Naive thymus-derived CD4-positive, alpha-beta T cell (primary cell): ENCODE measurements around the gene S100A14. TPM values are rescaled to one million over a fixed set of nuclear protein-coding genes. Genes with fewer than 3 reads are reported as not detected.

Source experiments
- ATAC-seq: fragments of 150-1000 bp; cut with Tn5 transposase; 2 replicates; pipeline ENCODE4 v1.10.0; 2021; ENCODE audit warnings: mild to moderate bottlenecking, moderate library complexity
- CTCF ChIA-PET: fragments of 350-600 bp; sonication (Branson Sonifier 250); formaldehyde crosslinking; loops from one replicate; lab custom pipeline; 2021; ENCODE audit warnings: antibody characterized with exemption; lab: Charles Lee
- POLR2A ChIA-PET: fragments of 350-600 bp; sonication (Branson Sonifier 250); formaldehyde crosslinking; loops from one replicate; lab custom pipeline; 2021; ENCODE audit warnings: antibody characterized with exemption, inconsistent platforms; lab: Charles Lee
- DNase-seq, 9 donors: peaks; one replicate each; pipeline versions ENCODE4 v3.0.0 to v3.0.0-alpha.2; 2020 to 2022; ENCODE audit warnings: mixed read lengths in 1 of 9
- H3K27ac ChIP-seq: one replicate; pipeline ENCODE4 v1.7.0; 2013; ENCODE audit warnings: mild to moderate bottlenecking, low read depth, low read length, moderate library complexity
- H3K27me3 ChIP-seq, 2 donors: one replicate each; pipeline ENCODE4 v1.7.0; 2013; ENCODE audit warnings: low read length in 2 of 2, mild to moderate bottlenecking in 2 of 2, moderate library complexity in 2 of 2; ENCODE audit not compliant: control insufficient read depth in 2 of 2, insufficient read depth in 2 of 2
- H3K36me3 ChIP-seq, 3 experiments: 1 replicate in 2 of 3; 2 replicates in 1 of 3; pipeline ENCODE4 v1.7.0; 2013; ENCODE audit warnings: low read length in 3 of 3, mild to moderate bottlenecking in 3 of 3, moderate library complexity in 1 of 3; ENCODE audit not compliant: insufficient read depth in 3 of 3, control insufficient read depth in 2 of 3
- H3K4me1 ChIP-seq, 2 donors: one replicate each; pipeline ENCODE4 v1.7.0; 2013; ENCODE audit warnings: low read length in 2 of 2, mild to moderate bottlenecking in 2 of 2, moderate library complexity in 1 of 2; ENCODE audit not compliant: control insufficient read depth in 2 of 2, insufficient read depth in 2 of 2
- H3K4me3 ChIP-seq: 2 replicates; pipeline ENCODE4 v1.7.0; 2013; ENCODE audit warnings: mild to moderate bottlenecking, low read length
- H3K9me3 ChIP-seq, 3 experiments: 1 replicate in 2 of 3; 2 replicates in 1 of 3; pipeline ENCODE4 v1.7.0; 2013; ENCODE audit warnings: low read length in 3 of 3; ENCODE audit not compliant: control insufficient read depth in 2 of 3
- H3K27ac Mint-ChIP-seq, 9 donors: one replicate each; pipeline ENCODE4 v1.8.0; 2020 to 2022; ENCODE audit warnings: mixed read lengths in 9 of 9, mild to moderate bottlenecking in 8 of 9, moderate library complexity in 5 of 9, inconsistent platforms in 2 of 9
- H3K27me3 Mint-ChIP-seq, 5 donors: one replicate each; pipeline ENCODE4 v1.8.0; 2021 to 2022; ENCODE audit warnings: mixed read lengths in 5 of 5, mild to moderate bottlenecking in 1 of 5
- H3K36me3 Mint-ChIP-seq, 5 donors: one replicate each; pipeline ENCODE4 v1.8.0; 2020 to 2022; ENCODE audit warnings: mixed read lengths in 5 of 5, mild to moderate bottlenecking in 3 of 5, inconsistent platforms in 1 of 5
- H3K4me1 Mint-ChIP-seq, 7 donors: one replicate each; pipeline ENCODE4 v1.8.0; 2020 to 2022; ENCODE audit warnings: mixed read lengths in 7 of 7, mild to moderate bottlenecking in 3 of 7, inconsistent platforms in 1 of 7
- H3K4me3 Mint-ChIP-seq, 10 donors: one replicate each; pipeline ENCODE4 v1.8.0; 2020 to 2022; ENCODE audit warnings: mild to moderate bottlenecking in 10 of 10, mixed read lengths in 10 of 10, moderate library complexity in 6 of 10, inconsistent platforms in 2 of 10
- H3K9me3 Mint-ChIP-seq, 11 donors: one replicate each; pipeline ENCODE4 v1.8.0; 2020 to 2022; ENCODE audit warnings: mixed read lengths in 11 of 11, mild to moderate bottlenecking in 4 of 11, inconsistent platforms in 1 of 11, moderate library complexity in 1 of 11
- intact Hi-C, 2 donors: fragments of 100-400 bp; cut with micrococcal nuclease; formaldehyde crosslinking; loops; one replicate each; pipeline ENCODE4 v1.15.1; 2023
- polyA plus RNA-seq, 2 donors: library from polyadenylated mRNA; unstranded; fragments of 300-500 nt; fragmentation: Illumina TruSeq; gene quantifications; one replicate each; pipeline ENCODE4 v1.2.3, GENCODE V29; 2021
- total RNA-seq, 6 experiments: library from RNA in 5 of 6; stranded (reverse) in 5 of 6; gene quantifications; 1 replicate in 5 of 6; 2 replicates in 1 of 6; pipeline ENCODE4 v1.2.3 and lab custom pipeline; 2021 to 2026

The S100A14 gene
- total and polyA plus RNA-seq, 7 experiments from 2014 or later = not detected

- Mint-ChIP-seq H3K36me3 (peaks cover 5 to 22% (median 19%) of the 10 kb centered on the region in 5 donors), H3K27ac (peak overlapping the region; percentile 56 to 96 (median 92)), H3K9me3 (peaks cover 0 to 2% (median 0%) of the 10 kb centered on the region in 11 donors), H3K4me3 (peak overlapping the region in 9 of 10 donors; percentile 67 to 85 (median 80)), H3K27me3 (no peaks in the 10 kb centered on the region), H3K4me1 (peaks cover 29 to 63% (median 57%) of the 10 kb centered on the region in 7 donors)
- H3K36me3 ChIP-seq = peaks cover 7 to 19% (median 18%) of the 10 kb centered on the region in 3 experiments
- H3K9me3 ChIP-seq = no peaks in the 10 kb centered on the region
- DNase-seq (peak in 7 of 9 donors; percentile 40 to 63 (median 60)), ATAC-seq (peak; percentile 87)
- H3K4me1 ChIP-seq = peaks cover 7 to 28% of the 10 kb centered on the region in 2 donors
- CTCF ChIA-PET = interaction anchor here (0.6 to 1.0 kb wide), 3 partner anchors 23 to 82 kb away, joined by 3 to 4 read pairs (median 4); partner anchors contain the start of gene NPR1
- H3K4me3 ChIP-seq = no peak overlapping the region
- H3K27ac ChIP-seq = peak overlapping the region; percentile 69
- H3K27me3 ChIP-seq = no peaks in the 10 kb centered on the region
- POLR2A ChIA-PET = interaction anchor here (0.6 to 11.0 kb wide), 7 partner anchors 8 to 17 kb away, joined by 3 to 99 read pairs (median 9); partner anchors contain the start of genes CHTOP and SNAPIN
- intact Hi-C loops = no loop called here
These were observed 33.2 kb upstream of the S100A14 start for GRCh38 chr1:153649137-153649862.

- H3K9me3 Mint-ChIP-seq = peaks cover 0 to 2% (median 0%) of the 10 kb centered on the region in 11 donors
- no peak for ATAC-seq
- peaks cover 37 to 75% (median 65%) of the 10 kb centered on the region in 7 donors for H3K4me1 Mint-ChIP-seq
- H3K4me3 Mint-ChIP-seq = peak overlapping the region in 5 of 10 donors; percentile 13 to 83 (median 45)
- H3K27me3 Mint-ChIP-seq = no peaks in the 10 kb centered on the region
- ChIA-PET POLR2A (interaction anchor here (1.5 to 11.0 kb wide), 6 partner anchors 8 to 18 kb away, joined by 4 to 99 read pairs (median 10); partner anchors contain the start of genes CHTOP and SNAPIN), CTCF (interaction anchor here (0.9 to 1.0 kb wide), 2 partner anchors 14 to 28 kb away, joined by 3 read pairs; no protein-coding TSS in a partner anchor)
- Histone ChIP-seq H3K27me3 (no peaks in the 10 kb centered on the region), H3K4me3 (no peak overlapping the region), H3K4me1 (peaks cover 7 to 28% of the 10 kb centered on the region in 2 donors), H3K9me3 (no peaks in the 10 kb centered on the region), H3K27ac (no peak overlapping the region), H3K36me3 (peaks cover 16 to 28% (median 18%) of the 10 kb centered on the region in 3 experiments)
- peak overlapping the region in 8 of 9 donors; percentile 72 to 95 (median 84) for H3K27ac Mint-ChIP-seq
- intact Hi-C loops = no loop called here
- peaks cover 14 to 34% (median 28%) of the 10 kb centered on the region in 5 donors for H3K36me3 Mint-ChIP-seq
- no peak for DNase-seq
These were observed 32.0 kb upstream of the S100A14 start for GRCh38 chr1:153648000-153648643.

GRCh38 chr1:153647346-153647714 is 31.2 kb upstream of the S100A14 start:
- Histone ChIP-seq H3K4me1 (peaks cover 7 to 28% of the 10 kb centered on the region in 2 donors), H3K4me3 (no peak overlapping the region), H3K27ac (no peak overlapping the region), H3K27me3 (no peaks in the 10 kb centered on the region), H3K36me3 (peaks cover 23 to 36% (median 24%) of the 10 kb centered on the region in 3 experiments), H3K9me3 (no peaks in the 10 kb centered on the region)
- peaks cover 40 to 79% (median 73%) of the 10 kb centered on the region in 7 donors for H3K4me1 Mint-ChIP-seq
- CTCF ChIA-PET = interaction anchor here (0.9 kb wide), 1 partner anchor 13 kb away, joined by 3 read pairs; no protein-coding TSS in a partner anchor
- H3K36me3 Mint-ChIP-seq = peaks cover 17 to 37% (median 31%) of the 10 kb centered on the region in 5 donors
- peaks cover 0 to 2% (median 0%) of the 10 kb centered on the region in 11 donors for H3K9me3 Mint-ChIP-seq
- POLR2A ChIA-PET = interaction anchor here (1.5 to 11.0 kb wide), 5 partner anchors 9 to 19 kb away, joined by 4 to 99 read pairs (median 11); partner anchors contain the start of genes CHTOP and SNAPIN
- no peaks in the 10 kb centered on the region for H3K27me3 Mint-ChIP-seq
- H3K27ac Mint-ChIP-seq = peak overlapping the region; percentile 58 to 95 (median 80)
- intact Hi-C loops = no loop called here
- H3K4me3 Mint-ChIP-seq = peak overlapping the region in 7 of 10 donors; percentile 0 to 83 (median 32)
- ATAC-seq (no peak), DNase-seq (no peak)

- peaks cover 27 to 41% (median 28%) of the 10 kb centered on the region in 3 experiments for H3K36me3 ChIP-seq
- ATAC-seq (peak; percentile 28), DNase-seq (no peak)
- Mint-ChIP-seq H3K27ac (peak overlapping the region; percentile 59 to 95 (median 83)), H3K4me1 (peaks cover 42 to 84% (median 77%) of the 10 kb centered on the region in 7 donors), H3K9me3 (peaks cover 0 to 2% (median 0%) of the 10 kb centered on the region in 11 donors), H3K36me3 (peaks cover 21 to 41% (median 31%) of the 10 kb centered on the region in 5 donors), H3K27me3 (no peaks in the 10 kb centered on the region), H3K4me3 (peak overlapping the region in 6 of 10 donors; percentile 6 to 46 (median 24))
- peaks cover 7 to 28% of the 10 kb centered on the region in 2 donors for H3K4me1 ChIP-seq
- intact Hi-C loops = no loop called here
- ChIA-PET CTCF (no interaction called here), POLR2A (interaction anchor here (1.6 to 11.0 kb wide), 2 partner anchors 10 to 13 kb away, joined by 4 to 99 read pairs; partner anchors contain the start of gene CHTOP)
- H3K9me3 ChIP-seq = no peaks in the 10 kb centered on the region
- H3K4me3 ChIP-seq = no peak overlapping the region
- no peak overlapping the region for H3K27ac ChIP-seq
- no peaks in the 10 kb centered on the region for H3K27me3 ChIP-seq
These were observed 30.7 kb upstream of the S100A14 start for GRCh38 chr1:153646672-153647345.

GRCh38 chr1:153643816-153644215 is 27.7 kb upstream of the S100A14 start:
- H3K27ac Mint-ChIP-seq = peak overlapping the region in 6 of 9 donors; percentile 12 to 70 (median 36)
- ChIA-PET CTCF (interaction anchor here (0.5 to 1.7 kb wide), 3 partner anchors 9 to 1601 kb away, joined by 3 to 6 read pairs (median 3); no protein-coding TSS in a partner anchor), POLR2A (interaction anchor here (0.6 to 11.0 kb wide), 5 partner anchors 9 to 359 kb away, joined by 3 to 99 read pairs (median 3); partner anchors contain the start of gene CHTOP)
- intact Hi-C loops = loop anchor here in 1 of 2 donors (2.0 kb wide), 1 partner anchor 59 kb away; no protein-coding TSS in a partner anchor
- H3K4me1 Mint-ChIP-seq = peaks cover 36 to 87% (median 74%) of the 10 kb centered on the region in 7 donors
- Histone ChIP-seq H3K27me3 (no peaks in the 10 kb centered on the region), H3K4me3 (no peak overlapping the region), H3K36me3 (peaks cover 40 to 70% (median 42%) of the 10 kb centered on the region in 3 experiments), H3K9me3 (no peaks in the 10 kb centered on the region), H3K27ac (peak overlapping the region; percentile 17), H3K4me1 (peaks cover 0 to 13% of the 10 kb centered on the region in 2 donors)
- H3K36me3 Mint-ChIP-seq = peaks cover 21 to 47% (median 39%) of the 10 kb centered on the region in 5 donors
- ATAC-seq (no peak), DNase-seq (no peak)
- peak overlapping the region in 2 of 10 donors; percentile 15 to 31 for H3K4me3 Mint-ChIP-seq
- no peaks in the 10 kb centered on the region for H3K27me3 Mint-ChIP-seq
- peaks cover 0 to 2% (median 0%) of the 10 kb centered on the region in 11 donors for H3K9me3 Mint-ChIP-seq
